Astrocyte of the cerebellum (primary cell): ENCODE measurements around the gene DMBT1.

Source experiments
- DNase-seq: peaks from one replicate; pipeline ENCODE4 v3.0.0-alpha.2; 2011; ENCODE audit warnings: low read depth
- H3K4me3 ChIP-seq: 2 replicates; pipeline ENCODE4 v1.5.1; 2011; ENCODE audit warnings: mild to moderate bottlenecking, low read depth, low read length, moderate library complexity
- CTCF ChIP-seq: IDR thresholded peaks from 2 replicates; pipeline ENCODE4 v1.5.1; 2012; ENCODE audit warnings: low read length, low read depth, moderate library complexity, mild to moderate bottlenecking; ENCODE audit errors: missing control alignments
- in situ Hi-C: cut with HindIII; loops from 2 replicates; pipeline ENCODE4 v1.10.0; 2017; ENCODE audit warnings: low sequenced_read_pairs

Gene DMBT1

GRCh38 chr10:122657255-122657654 is 96.7 kb downstream of the DMBT1 start:
- TF ChIP-seq CTCF, result no peak
- DNase-seq, result no peak
- in situ Hi-C loops, result no loop called here
- H3K4me3 ChIP-seq, result no peak overlapping the region

DNA sequence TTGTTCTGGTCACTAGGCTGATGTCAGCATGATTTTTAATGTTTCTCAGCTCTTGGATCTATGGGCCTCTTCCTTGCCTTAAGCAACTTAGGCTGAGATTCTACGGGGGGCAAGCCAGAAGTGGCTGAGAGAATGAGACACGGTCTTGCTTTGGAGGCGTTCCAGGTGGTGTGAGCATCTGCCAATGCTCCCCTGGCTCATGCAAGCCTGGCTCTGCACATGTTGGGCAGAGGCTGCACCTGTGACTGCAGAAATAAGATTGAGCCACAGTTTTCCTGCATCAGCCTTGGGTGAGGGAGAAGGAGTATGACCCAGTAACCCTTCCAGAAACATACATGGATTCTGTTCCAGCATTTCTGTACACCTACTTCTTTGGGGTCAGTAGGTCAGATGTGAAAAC is 97.2 kb downstream of the DMBT1 start:
- in situ Hi-C loops, result no loop called here
- no peak for TF ChIP-seq CTCF
- DNase-seq, result no peak
- no peak overlapping the region for H3K4me3 ChIP-seq

- DNase-seq, result no peak
- H3K4me3 ChIP-seq, result no peak overlapping the region
- no peak for TF ChIP-seq CTCF
- in situ Hi-C loops, result no loop called here
Observed at GRCh38 chr10:122658356-122659049, 97.9 kb downstream of the DMBT1 start.

DNA sequence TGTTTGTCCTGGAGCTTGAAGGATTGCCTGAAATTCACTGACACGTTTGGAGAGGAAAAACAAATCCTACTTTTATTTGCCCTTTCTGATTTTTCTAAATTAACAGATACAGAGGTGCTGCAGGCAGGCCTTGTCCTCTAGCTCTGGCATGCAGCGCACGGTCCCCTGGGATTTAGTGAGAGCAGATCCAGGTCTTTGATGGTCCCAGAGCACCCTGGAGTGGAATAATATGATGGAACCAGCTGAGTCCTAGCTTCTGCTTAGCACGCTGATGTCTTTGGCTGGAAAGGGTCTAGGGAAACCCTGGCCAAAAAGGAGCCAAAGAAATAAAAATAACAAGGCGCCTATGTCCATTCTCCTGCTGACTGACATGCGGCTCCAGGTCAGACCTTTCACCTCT is 98.6 kb downstream of the DMBT1 start:
- no peak for TF ChIP-seq CTCF
- DNase-seq, result no peak
- no peak overlapping the region for H3K4me3 ChIP-seq
- in situ Hi-C loops, result no loop called here

DNA sequence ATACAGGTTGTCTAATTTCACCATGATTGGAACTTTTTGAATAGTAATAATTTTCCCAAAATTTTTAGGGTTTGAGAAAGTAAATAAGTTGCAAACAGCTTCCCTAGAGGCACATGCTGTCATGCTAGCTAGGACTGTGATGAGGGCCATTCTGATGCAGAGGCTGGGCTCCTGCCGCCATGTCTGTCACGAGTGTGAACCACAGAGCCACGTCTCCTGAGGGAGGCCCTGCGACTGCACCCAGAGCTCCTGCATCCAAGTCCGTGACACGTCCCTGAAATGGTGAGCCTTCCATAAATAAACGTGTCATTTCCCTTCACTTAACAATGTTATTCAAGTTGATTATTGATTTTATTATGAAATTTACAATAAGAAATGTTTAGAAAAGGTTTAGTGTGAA is 99.1 kb downstream of the DMBT1 start:
- no peak for DNase-seq
- in situ Hi-C loops, result no loop called here
- no peak overlapping the region for H3K4me3 ChIP-seq
- TF ChIP-seq CTCF, result no peak

DNA sequence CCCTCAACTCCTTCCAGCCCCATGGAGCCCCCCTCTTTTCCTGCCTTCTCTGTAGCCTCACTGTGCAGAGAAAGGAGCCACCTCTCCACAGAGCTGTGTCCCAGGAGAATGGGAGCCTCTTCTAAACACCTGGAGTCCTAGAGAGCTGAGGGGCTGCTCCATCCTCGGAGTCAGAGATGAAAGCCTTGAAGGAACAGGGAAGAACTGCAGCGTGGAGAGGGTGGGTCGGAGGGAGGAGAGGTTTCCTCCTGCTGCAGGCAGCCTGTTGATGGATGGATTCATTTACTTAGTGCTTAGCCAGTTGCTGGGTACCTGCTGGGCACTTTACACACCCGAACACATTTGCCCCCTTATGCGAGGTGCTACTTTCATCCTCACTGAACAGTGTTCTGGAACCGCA is 100.1 kb downstream of the DMBT1 start:
- DNase-seq, result no peak
- no peak overlapping the region for H3K4me3 ChIP-seq
- in situ Hi-C loops, result no loop called here
- TF ChIP-seq CTCF, result no peak
